A673 (cell line): ENCODE measurements around the gene VCX.

Source experiments
- EZH2 ChIP-seq: fragments of 200-600 bp; sonication (generic); IDR thresholded peaks from 2 replicates; pipeline ENCODE4 v1.6.1; 2017; ENCODE audit warnings: borderline replicate concordance, low read depth, mild to moderate bottlenecking, mixed read lengths, antibody characterized with exemption, low read length; ENCODE audit not compliant: poor library complexity, severe bottlenecking
- TF ChIP-seq, protein P1 (sequence below): fragments of 300-800, 200-600 bp; sonication (generic); conservative IDR thresholded peaks from 2 replicates; pipeline ENCODE4 v1.5.1; 2017; ENCODE audit warnings: low read depth, mild to moderate bottlenecking, antibody characterized with exemption, low read length, moderate library complexity, mixed read lengths

DNA sequence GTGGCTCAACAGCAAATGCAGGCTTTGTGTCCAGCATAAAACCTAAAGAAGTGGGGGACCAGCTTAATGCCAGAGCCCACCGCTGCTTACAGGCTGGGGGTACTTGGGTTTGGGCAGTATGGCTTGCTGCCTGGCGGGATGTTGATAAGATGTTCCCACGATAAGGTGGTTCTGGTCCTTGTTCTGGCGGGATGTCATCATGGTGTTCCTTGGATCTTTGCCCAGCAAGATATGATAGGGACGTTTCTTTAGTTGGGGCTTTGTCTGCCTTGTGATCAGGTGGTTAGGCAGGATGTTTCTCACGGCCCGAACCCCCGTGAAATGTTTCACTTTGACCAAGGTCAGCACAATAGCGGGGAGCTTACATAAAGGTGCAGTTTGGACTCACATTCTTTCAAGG lies 49.0 kb downstream of the VCX start:
- TF ChIP-seq, protein P1, sequence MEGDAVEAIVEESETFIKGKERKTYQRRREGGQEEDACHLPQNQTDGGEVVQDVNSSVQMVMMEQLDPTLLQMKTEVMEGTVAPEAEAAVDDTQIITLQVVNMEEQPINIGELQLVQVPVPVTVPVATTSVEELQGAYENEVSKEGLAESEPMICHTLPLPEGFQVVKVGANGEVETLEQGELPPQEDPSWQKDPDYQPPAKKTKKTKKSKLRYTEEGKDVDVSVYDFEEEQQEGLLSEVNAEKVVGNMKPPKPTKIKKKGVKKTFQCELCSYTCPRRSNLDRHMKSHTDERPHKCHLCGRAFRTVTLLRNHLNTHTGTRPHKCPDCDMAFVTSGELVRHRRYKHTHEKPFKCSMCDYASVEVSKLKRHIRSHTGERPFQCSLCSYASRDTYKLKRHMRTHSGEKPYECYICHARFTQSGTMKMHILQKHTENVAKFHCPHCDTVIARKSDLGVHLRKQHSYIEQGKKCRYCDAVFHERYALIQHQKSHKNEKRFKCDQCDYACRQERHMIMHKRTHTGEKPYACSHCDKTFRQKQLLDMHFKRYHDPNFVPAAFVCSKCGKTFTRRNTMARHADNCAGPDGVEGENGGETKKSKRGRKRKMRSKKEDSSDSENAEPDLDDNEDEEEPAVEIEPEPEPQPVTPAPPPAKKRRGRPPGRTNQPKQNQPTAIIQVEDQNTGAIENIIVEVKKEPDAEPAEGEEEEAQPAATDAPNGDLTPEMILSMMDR: no peak
- TF ChIP-seq EZH2: no peak
